Measurements from ENCODE around the gene NKPD1.

The NKPD1 gene

GRCh38 chr19:45117167-45117594, 43.6 kb downstream of the NKPD1 start:
- DNase-seq: peak; percentile 83

GRCh38 chr19:45115809-45116615, 44.8 kb downstream of the NKPD1 start:
- no peak for DNase-seq

- DNase-seq: no peak
Measured at GRCh38 chr19:45114116-45114515, 46.7 kb downstream of the NKPD1 start.

- DNase-seq: no peak
Measured at GRCh38 chr19:45113628-45114027, 47.2 kb downstream of the NKPD1 start.

- DNase-seq: no peak
Measured at GRCh38 chr19:45112111-45112827, 48.5 kb downstream of the NKPD1 start.
